Right lobe of liver (tissue), 6 donors: ENCODE results near the gene SCN8A. TPM values are rescaled to one million over a fixed set of nuclear protein-coding genes. Genes with fewer than 3 reads are reported as not detected.

Experiments used
- ATAC-seq, 4 donors: fragments of 200-7000 bp; cut with Tn5 transposase; one replicate each; pipeline ENCODE4 v1.9.1; 2020; ENCODE audit warnings: mild to moderate bottlenecking in 4 of 4, moderate library complexity in 4 of 4
- DNase-seq, 3 donors: peaks; one replicate each; pipeline ENCODE4 v3.0.0-alpha.2; 2020
- H3K27ac ChIP-seq, 3 donors: fragments of 200-600 bp; one replicate each; pipeline ENCODE4 v1.8.0; 2022
- H3K27me3 ChIP-seq, 2 donors: fragments of 200-600 bp; one replicate each; pipeline ENCODE4 v1.8.0; 2022
- H3K36me3 ChIP-seq, 4 donors: fragments of 200-600 bp; sonication (generic) in 1 of 4; one replicate each; pipeline versions ENCODE4 v1.5.1 to v1.8.0; 2017 to 2022; ENCODE audit warnings: control low read depth in 1 of 4
- H3K4me1 ChIP-seq, 4 donors: fragments of 200-600 bp; sonication (generic) in 1 of 4; one replicate each; pipeline versions ENCODE4 v1.5.1 to v1.8.0; 2017 to 2022; ENCODE audit warnings: control low read depth in 1 of 4
- H3K4me3 ChIP-seq, 3 donors: fragments of 200-600 bp; one replicate each; pipeline ENCODE4 v1.8.0; 2022
- H3K9me3 ChIP-seq, 4 donors: fragments of 200-600 bp; sonication (generic) in 1 of 4; one replicate each; pipeline versions ENCODE4 v1.5.1 to v1.8.0; 2017 to 2022; ENCODE audit warnings: control low read depth in 1 of 4
- CTCF ChIP-seq, 4 donors: fragments of 200-600 bp in 3 of 4; fragments of 450-650 bp in 1 of 4; IDR thresholded peaks; one replicate each; pipeline versions ENCODE4 v1.5.1 to v1.8.0; 2016 to 2022; ENCODE audit warnings: antibody characterized with exemption in 4 of 4, mild to moderate bottlenecking in 2 of 4
- POLR2A ChIP-seq: fragments of 450-650 bp; IDR thresholded peaks from one replicate; pipeline ENCODE4 v1.6.1; 2017; ENCODE audit warnings: antibody characterized with exemption, mild to moderate bottlenecking
- WGBS: methylation state at CpG from one replicate; pipeline ENCODE4 v1.1.6; 2018; ENCODE audit warnings: low coverage, low lambda C conversion rate; ENCODE audit not compliant: insufficient coverage; ENCODE audit errors: missing lambda C conversion rate; 5-methylcytosine and 5-hydroxymethylcytosine counted together
- intact Hi-C, 2 donors: fragments of 100-400 bp; cut with DNase I; formaldehyde crosslinking; loops; one replicate each; pipeline versions ENCODE4 v1.11.2 to v1.14.1; 2022
- total RNA-seq, 6 experiments: library from RNA; depleted of rRNA in 2 of 6; stranded (reverse); fragments of >200 nt in 2 of 6; fragmentation: NEBNext Ultra II Directional in 3 of 6; extraction: Animal tissue kit (Norgen Biotek cat#: 25700) in 3 of 6; gene quantifications; one replicate each; pipeline versions ENCODE4 v1.1.0 to v1.2.4, GENCODE V29; 2016 to 2023
- donor health status: DM: no; HTN: yes; CAD: no.
- donor health status: DM: no; HTN: no; CAD: no.
- donor health status: DM: no; HTN: no; CAD: no.
- donor health status: DM: no; HTN: yes; CAD: no.
- donor health status: DM: no; HTN: yes; CAD: no.

SCN8A gene
- total RNA-seq, 6 experiments from 2014 or later = 1.7 to 5.6 (median 3.7) TPM

DNA sequence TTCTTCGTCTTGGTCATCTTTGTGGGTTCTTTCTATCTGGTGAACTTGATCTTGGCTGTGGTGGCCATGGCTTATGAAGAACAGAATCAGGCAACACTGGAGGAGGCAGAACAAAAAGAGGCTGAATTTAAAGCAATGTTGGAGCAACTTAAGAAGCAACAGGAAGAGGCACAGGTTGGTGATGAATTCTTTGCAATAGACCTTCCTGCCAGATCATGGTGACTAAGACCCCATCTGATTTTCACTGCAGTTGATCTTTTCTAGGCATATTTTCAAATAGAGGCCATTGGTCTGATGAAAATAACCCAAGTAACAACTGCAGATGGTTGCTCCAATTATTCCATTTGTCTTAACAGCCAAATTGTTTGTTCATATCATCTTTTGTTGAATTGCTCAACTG is 114.4 kb downstream of the SCN8A start:
- Histone ChIP-seq H3K36me3 (peaks cover 0 to 5% (median 0%) of the 10 kb centered on the region in 4 donors), H3K27me3 (no peaks in the 10 kb centered on the region), H3K9me3 (no peaks in the 10 kb centered on the region), H3K27ac (no peak overlapping the region), H3K4me3 (no peak overlapping the region), H3K4me1 (no peaks in the 10 kb centered on the region)
- no peak for DNase-seq
- intact Hi-C loops = no loop called here
- TF ChIP-seq CTCF (IDR thresholded peaks at IDR 0.05) = no peak
- TF ChIP-seq POLR2A = no peak
- 100% methylated on average over 1 of the region's 1 CpG for WGBS
- no peak for ATAC-seq

DNA sequence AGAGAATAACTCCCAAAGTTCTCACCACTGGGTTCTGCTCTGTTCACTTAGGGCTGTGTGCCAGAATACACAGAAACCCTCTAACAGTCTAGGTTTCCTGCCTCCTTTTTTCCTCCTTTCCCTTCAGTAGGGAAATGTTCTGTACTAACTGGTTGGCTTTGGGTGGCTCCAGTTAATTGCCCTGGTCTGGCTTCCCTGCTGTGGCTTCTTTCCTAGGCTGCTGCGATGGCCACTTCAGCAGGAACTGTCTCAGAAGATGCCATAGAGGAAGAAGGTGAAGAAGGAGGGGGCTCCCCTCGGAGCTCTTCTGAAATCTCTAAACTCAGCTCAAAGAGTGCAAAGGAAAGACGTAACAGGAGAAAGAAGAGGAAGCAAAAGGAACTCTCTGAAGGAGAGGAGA is 115.2 kb downstream of the SCN8A start:
- 76% methylated on average over 2 of the region's 3 CpGs for WGBS
- intact Hi-C loops = no loop called here
- no peaks in the 10 kb centered on the region for H3K4me1 ChIP-seq
- peaks cover 0 to 5% (median 0%) of the 10 kb centered on the region in 4 donors for H3K36me3 ChIP-seq
- ATAC-seq = no peak
- no peaks in the 10 kb centered on the region for H3K9me3 ChIP-seq
- H3K27me3 ChIP-seq = no peaks in the 10 kb centered on the region
- TF ChIP-seq CTCF (IDR thresholded peaks at IDR 0.05) (no peak), POLR2A (no peak)
- no peak overlapping the region for H3K27ac ChIP-seq
- DNase-seq = no peak
- H3K4me3 ChIP-seq = no peak overlapping the region

GRCh38 chr12:51714666-51715065 is 123.6 kb downstream of the SCN8A start:
- no peaks in the 10 kb centered on the region for H3K27me3 ChIP-seq
- ATAC-seq (no peak), DNase-seq (no peak)
- intact Hi-C loops = no loop called here
- no peak for TF ChIP-seq CTCF (IDR thresholded peaks at IDR 0.05)
- no peak for TF ChIP-seq POLR2A
- no peaks in the 10 kb centered on the region for H3K9me3 ChIP-seq
- no peak overlapping the region for H3K27ac ChIP-seq
- H3K36me3 ChIP-seq = no peaks in the 10 kb centered on the region
- H3K4me3 ChIP-seq = no peak overlapping the region
- no peaks in the 10 kb centered on the region for H3K4me1 ChIP-seq
- WGBS = 94% methylated on average over 2 of the region's 2 CpGs

DNA sequence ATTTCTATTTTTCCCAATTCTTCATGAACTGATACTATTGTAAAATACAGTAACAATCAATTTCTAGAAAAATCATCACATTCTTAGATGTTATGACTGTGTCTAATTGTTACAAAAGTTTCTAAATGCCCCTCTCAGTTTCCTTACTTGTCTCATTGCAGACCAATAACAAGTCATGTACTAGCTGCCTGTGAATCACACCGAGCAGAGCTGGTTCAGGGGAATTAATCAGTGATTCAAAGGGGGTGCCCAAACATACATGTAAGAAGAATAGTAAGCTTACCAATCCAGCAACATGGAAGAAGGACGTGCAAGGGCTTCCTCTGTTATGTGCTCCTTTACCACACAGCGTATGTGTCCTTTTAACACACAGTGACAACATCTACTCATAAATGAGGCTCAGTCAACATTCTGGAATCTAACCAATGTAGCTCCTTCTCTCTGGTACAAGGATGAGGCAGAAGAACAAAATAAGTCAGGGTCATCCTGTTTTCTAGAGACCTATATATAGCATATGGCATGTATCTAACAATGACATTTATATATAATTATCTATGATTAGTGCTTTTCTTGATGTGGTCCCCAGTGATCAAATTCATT is 126.4 kb downstream of the SCN8A start:
- Histone ChIP-seq H3K36me3 (no peaks in the 10 kb centered on the region), H3K4me1 (no peaks in the 10 kb centered on the region), H3K27ac (no peak overlapping the region), H3K4me3 (no peak overlapping the region), H3K27me3 (no peaks in the 10 kb centered on the region), H3K9me3 (no peaks in the 10 kb centered on the region)
- ATAC-seq (no peak), DNase-seq (no peak)
- WGBS = 90% methylated on average over 3 of the region's 3 CpGs
- intact Hi-C loops = no loop called here
- TF ChIP-seq CTCF (IDR thresholded peaks at IDR 0.05) (no peak), POLR2A (no peak)
